GM19043 (cell line): ENCODE data around the gene CD300A.

ENCODE experiments used
- ATAC-seq: cut with Tn5 transposase; IDR thresholded peaks from one replicate; pipeline ENCODE4 v1.9.1; 2021; ENCODE audit warnings: low read depth; ENCODE audit not compliant: unreplicated experiment

Gene CD300A

DNA sequence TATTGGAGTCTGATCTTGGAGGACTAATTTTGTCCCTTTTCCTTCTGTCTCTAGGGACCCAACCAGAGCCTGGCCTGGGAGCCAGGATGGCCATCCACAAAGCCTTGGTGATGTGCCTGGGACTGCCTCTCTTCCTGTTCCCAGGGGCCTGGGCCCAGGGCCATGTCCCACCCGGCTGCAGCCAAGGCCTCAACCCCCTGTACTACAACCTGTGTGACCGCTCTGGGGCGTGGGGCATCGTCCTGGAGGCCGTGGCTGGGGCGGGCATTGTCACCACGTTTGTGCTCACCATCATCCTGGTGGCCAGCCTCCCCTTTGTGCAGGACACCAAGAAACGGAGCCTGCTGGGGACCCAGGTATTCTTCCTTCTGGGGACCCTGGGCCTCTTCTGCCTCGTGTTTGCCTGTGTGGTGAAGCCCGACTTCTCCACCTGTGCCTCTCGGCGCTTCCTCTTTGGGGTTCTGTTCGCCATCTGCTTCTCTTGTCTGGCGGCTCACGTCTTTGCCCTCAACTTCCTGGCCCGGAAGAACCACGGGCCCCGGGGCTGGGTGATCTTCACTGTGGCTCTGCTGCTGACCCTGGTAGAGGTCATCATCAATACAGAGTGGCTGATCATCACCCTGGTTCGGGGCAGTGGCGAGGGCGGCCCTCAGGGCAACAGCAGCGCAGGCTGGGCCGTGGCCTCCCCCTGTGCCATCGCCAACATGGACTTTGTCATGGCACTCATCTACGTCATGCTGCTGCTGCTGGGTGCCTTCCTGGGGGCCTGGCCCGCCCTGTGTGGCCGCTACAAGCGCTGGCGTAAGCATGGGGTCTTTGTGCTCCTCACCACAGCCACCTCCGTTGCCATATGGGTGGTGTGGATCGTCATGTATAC is 26.5 kb upstream of the CD300A start:
- no peak for ATAC-seq

DNA sequence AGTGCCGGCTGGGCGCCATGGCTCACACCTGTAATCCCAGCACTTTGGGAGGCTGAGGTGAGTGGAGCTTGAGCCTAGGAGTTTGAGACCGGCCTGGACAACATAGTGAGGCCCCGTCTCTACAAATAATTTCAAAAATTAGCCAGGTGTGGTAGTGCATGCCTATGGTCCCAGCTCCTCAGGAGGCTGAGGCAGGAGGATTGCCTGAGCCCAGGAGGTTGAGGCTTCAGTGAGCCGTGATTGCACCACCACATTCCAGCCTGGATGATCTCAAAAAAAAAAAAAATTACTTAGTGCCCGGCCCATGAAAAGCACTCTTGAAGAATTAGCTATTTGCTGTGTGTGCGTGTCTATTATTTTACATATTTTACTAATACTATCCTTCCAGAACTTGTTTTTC is 24.9 kb upstream of the CD300A start:
- ATAC-seq = no peak

DNA sequence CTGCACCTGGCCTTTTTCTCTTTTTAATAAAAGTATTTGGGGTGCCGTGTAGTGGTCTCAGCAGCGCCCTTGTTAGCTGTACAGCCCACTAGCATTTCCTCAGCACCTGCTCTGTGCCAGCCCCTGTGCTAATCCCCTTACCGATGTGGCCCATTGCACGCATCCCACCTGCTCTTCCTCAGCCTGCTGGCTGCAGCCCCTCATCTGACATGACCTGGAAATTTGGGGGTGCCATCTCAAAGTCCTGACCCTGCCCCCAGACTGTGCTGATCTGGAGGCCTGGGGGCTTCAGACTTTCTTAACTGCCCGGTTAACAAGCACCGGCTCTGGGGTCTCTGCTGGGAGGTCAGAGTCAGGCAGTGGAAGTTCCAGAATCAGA is 24.2 kb upstream of the CD300A start:
- ATAC-seq = no peak

DNA sequence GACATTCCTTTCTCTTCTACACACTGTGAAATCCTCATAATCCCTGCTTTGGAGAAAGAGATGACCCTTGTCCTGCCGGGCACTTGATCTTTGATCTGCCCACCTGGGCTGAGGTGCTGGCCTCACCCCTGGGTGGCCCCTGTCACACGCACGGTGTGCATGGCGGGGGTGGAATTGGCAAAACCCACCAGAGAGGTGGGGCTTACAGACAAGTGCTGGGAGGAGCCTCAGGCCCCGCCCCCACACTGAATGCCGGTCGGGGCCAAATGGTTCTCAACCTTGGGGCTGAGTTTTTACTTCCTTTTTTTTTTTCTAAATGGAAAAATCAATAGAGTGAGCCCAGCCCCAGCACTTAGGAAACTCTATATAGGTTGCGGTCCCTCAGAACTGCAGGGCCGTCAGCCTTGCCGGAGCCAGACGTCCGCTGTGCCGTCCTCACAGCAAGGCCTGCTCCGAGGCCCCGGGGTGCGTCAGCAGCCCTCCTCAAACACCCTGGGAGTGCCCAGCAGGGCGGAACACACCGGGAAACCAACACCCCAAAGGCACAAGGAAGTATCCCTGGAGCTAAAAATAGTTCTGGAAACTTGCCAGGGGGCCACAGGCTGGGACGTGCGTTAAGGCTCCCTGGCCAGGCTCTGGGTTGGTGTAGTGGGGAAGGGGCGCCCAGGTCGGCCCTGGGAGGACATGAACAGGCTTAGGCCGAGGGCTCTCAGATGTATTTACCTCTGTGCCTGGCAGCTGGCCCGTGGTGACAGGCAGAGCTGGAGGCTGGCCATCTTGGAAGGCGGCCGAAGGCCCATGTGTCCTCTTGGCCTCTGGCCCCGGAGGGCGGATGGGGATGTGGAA is 23.5 kb upstream of the CD300A start:
- ATAC-seq = no peak

DNA sequence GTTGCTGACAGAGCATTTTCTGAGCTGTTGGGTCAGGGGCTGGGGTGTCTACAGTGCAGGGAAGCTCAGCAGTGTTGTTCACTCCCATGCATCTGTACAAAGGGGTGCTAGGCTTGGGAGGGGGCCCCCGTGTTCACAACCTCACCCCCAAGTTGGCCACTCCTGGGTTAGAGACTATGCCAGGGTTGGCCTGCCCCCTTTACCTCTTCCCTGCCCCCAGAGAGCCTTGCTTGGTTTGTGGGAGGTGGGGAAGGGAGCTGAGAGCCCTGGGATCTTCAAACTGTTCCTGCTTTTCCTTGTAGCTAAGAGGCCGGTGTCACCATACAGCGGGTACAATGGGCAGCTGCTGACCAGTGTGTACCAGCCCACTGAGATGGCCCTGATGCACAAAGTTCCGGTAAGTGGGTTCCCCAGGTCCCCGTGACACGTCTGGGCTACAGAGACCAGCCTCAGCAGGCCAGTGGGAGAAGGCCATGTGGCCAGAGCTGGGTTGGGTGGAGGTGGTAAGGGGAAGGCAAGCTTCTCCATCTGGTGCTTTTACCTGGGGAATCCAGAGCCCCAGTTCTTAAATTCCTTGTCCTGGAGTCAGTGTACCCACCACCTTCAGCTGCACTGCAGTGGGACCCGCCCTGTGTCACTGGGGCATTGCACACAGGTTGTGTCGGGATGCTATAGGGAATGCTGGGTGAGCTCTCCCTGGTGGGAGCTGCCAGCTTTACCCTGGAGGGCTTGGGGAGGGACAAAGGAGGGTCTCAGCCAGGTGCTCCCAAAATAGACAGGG is 22.7 kb upstream of the CD300A start:
- ATAC-seq = no peak

DNA sequence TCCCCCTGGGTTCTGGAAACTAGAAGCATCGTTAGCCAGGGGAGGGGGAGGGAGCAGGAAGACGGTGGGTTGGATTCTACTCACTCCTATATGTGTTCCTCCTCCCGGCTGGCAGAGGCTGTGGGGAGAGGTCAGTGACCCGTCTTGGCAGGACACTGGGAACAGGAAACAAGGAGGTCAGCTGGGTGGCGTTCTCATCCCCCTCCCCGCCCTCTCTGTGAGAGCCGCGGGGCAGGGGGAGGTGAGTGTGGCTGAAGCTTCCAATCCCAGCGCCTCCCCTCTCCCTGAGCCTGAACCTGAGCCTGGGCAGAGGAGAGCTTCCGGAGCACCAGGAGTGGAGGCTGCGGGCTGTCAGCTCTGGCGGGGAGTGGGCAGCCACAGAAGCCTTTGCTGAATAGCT is 22.0 kb upstream of the CD300A start:
- ATAC-seq = no peak

DNA sequence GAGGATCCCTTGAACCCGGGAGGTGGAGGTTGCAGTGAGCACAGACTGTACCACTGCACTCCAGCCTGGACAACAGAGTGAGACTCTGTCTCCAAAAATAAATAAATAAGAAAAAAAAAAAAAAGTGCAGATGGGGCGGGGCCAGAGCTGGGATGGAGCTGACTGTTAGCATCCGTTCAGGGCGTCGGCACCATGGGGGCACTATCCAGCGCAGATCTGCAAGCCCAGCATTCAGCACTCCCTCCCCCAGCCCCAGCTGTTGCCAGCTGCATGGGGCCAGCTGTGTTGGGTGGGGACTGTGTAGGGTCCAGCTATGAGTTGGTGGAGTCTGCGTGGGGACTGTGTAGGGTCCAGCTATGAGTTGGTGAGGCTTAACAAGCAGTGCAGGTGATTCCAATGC is 21.3 kb upstream of the CD300A start:
- ATAC-seq = no peak

DNA sequence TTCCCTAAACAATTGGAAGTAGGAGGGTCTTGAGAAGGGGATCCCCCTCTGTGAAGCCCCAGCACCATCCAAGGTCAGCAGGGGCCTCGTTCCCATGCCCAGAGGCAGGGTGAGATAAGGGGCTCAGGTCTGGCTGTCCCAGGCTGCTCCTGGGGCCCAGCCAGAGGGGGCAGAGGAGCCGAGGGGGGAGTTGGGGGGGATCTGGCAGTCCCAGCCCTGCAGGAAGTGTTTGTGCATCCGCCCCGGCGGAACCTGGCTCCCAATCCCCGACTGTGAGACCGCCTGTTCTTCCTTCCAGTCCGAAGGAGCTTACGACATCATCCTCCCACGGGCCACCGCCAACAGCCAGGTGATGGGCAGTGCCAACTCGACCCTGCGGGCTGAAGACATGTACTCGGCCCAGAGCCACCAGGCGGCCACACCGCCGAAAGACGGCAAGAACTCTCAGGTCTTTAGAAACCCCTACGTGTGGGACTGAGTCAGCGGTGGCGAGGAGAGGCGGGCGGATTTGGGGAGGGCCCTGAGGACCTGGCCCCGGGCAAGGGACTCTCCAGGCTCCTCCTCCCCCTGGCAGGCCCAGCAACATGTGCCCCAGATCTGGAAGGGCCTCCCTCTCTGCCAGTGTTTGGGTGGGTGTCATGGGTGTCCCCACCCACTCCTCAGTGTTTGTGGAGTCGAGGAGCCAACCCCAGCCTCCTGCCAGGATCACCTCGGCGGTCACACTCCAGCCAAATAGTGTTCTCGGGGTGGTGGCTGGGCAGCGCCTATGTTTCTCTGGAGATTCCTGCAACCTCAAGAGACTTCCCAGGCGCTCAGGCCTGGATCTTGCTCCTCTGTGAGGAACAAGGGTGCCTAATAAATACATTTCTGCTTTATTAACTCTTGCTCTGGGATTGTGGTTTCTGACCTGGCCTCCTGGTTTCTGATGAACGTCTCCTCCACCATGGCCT is 19.6 kb upstream of the CD300A start:
- peak; percentile 69 for ATAC-seq

DNA sequence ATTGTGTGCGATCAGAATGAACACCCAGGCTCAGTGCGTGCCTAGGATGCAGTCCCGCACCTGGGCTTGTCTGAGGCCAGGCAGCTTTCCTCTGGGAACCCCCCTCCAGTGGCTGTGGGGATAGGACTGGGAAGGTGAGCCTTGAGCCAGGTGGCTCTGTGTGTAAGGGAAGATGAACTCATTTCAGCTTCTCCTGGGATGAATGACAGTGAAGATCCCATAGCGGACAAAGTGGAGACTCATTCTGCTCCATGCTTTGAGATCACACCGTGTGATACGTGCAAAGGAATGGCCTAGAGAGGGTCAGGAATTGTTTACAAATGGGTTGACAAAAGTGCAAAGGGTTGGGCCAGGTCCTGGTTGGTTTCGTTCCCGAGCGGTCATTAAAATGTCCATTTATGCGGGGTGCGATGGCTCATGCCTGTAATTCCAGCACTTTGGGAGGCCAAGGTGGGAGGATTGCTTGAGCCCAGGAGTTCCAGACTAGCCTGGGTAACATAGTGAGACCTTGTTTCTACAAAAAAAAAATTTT is 18.7 kb upstream of the CD300A start:
- no peak for ATAC-seq

DNA sequence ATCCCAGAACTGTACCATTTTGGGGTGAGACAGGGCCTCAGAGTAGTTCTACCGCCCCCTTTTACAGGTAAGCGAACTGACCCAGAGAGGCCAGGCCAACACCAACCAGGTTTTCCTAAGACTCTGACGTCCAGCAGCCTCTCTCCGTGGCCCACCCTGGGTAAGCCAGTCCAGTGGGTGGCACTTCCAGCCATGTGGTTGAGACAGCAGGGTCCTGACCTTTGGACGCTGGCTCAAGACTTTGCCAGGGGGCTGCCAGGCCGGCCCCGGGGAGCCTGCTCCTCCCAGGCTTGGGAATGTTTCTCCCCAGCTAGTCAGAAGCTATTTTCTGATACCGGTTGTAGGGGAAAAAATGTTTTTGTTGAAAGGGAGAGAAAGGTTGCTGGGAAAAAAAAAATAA is 17.7 kb upstream of the CD300A start:
- no peak for ATAC-seq

DNA sequence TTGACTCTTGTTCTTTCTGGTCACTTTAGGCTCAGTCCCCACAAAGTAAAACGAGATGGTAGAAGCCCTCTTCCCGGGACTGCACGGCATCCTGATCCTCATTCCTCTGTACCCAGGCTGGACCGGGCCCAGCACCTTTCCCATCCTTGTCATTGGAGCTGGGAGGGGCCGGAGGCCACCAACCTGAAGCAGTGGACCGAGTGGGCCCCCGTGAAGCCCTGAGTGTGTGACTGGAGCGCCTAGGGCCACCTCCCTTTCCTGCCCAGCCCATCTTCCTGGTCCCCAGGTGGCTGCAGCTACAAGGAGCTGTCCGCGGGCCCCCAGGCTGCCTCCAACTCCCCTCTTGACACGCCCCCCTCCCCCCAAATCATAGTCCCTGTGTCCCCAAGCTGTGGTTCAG is 17.1 kb upstream of the CD300A start:
- ATAC-seq = no peak

DNA sequence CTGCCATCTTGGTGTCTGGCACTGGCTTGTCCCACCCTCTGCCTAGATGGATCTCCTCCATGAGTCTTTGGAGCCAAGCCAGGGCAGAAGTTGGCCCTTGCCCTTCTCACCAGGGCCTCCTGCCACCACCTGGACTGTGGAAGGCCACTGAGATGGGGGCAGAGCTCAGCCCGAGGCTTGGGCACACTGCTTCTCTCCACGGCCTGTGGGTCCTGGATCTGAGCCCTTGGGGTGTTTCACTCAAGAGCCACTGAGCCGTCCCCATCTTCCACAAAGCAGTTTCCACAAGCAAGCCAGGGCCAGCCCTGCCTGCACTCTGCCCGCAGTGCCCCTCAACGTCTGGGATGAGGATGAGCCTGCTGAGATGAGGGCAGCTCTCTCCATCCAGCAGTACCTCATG is 16.7 kb upstream of the CD300A start:
- ATAC-seq = no peak

DNA sequence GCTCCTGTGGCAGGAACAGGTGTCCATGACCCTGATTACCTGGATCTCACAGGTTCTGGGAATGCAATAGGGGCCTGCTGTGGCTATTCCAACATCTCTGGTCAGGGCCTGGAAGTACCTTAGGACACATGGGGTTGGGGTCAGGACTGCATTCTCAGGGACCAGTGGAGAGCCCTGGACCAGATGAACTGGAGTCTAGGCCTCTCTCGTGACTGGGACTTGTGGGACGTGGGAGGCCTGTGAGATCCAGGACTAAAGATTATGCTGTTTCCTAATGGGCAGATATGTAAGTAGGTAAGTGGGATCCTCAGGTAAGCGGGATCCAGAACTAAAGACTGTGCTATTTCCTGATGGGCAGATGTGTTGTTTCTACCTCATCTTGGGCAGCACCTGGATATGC is 16.2 kb upstream of the CD300A start:
- no peak for ATAC-seq

DNA sequence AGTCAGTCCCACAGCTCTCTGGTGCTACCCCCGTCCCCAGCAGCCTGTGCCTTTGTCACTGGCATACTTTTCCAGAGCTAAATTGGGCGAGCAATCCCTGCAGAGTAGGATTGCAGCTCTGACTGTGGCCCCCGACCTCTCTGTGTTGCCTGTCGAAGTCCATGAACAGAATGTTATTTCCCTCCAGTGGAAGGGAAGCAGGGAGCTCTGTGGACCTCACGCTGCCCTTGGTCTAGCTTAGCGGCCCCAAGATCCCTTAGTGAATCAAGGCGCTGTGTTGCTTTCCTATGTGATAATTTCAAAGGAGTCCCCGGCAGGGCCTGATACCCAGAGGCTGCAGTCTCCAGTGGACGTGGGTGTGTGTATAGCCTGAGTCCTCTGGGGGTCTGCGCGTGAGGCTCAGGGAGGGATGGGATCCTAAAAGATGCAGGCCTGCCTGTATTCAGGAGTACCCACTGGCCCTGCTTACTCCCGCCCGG is 15.5 kb upstream of the CD300A start:
- ATAC-seq = no peak

DNA sequence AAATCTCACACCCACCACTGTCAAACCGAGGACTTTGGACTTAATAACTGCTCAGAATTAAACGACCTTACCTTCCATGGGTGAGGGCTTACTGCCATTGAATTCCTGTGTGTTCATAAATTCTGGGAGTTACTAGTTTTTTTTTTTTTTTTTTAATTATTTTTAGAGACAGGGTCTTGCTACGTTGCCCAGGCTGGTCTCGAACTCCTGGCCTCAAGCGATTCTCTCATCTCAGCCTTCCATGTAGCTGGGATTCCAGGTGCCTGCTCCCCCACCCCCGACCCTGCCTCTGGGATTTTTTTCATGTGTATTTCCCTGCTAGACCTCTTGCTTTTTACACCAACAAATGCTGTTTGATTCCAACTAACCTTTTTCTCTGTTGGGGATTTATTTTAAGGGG is 14.9 kb upstream of the CD300A start:
- no peak for ATAC-seq

DNA sequence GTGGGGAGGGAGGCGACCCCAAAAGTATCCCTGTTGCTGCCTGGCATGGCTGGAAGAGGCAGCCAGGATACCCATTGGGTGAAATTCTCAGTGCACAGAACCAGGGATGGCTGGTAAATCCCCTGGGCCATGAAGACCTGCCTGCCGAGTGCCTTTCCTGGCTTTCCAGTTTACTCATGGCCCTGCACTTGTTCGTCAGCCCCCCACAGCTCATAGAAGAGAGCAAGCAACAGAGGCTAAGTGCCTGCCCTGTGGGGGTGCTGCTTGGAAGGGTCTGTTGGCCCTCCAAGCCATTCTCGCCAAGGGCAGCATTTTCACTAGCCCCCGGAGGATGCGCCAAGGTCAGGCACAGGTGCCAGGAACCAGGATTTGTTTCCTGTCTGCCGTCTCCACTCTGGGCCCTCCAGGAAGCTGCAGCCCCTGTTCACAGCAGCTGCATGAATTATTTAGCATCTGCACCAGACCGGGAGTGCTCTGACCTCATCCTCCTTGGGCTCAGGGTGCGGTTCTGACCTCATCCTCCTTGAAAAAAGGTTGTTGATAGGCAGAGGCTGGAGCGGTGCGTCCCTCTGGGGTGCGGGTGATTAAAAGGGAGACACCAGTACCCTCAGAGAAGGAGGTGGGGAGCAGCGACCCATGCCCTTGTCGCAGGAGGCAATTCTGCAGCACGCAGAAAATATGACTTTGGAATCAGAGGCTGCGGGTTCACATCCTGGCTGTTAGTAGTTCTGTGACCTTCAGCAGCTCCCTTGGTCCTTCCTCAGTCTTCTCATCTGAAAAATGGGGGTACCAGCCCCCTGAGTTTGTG is 14.2 kb upstream of the CD300A start:
- no peak for ATAC-seq

DNA sequence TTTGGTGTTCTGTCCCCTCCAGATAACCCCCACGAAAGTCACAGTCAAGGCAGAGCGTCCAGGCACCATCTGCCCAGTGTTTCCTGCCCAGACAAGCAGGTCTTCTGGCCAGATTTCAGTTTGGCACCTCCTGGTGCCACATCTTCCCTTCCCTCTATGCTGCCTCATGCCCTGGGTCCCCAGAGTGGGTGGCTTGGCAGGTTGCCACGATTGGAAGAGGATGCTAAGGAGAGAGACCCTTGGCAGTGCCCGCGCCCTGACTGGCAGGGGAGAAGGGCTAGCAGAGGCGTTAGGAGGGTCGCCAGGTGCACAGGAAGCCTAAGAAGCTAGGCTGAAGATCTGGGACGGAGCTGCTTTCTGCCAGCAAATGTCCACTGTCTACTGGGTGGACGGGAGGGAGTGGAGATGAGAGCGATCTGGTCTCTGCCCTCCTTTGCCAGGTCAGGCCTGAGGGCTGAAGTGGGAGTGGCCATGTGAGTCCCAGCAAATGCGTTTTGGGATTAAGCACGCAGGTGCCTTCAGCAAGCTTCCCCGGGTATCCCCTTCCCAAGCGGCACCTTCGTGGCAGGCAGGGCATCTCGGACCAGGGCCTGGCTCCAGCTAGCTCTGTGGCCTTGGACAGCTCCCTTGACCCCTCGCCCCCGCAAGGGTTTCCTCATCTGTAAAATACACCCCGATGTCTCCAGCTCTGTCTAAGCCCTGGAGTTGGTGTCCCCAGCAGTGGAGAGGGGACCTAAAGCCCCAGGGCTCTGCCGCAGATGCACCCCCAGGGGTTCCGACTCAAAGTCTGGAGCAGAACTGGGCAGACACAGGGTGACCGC is 13.4 kb upstream of the CD300A start:
- no peak for ATAC-seq

DNA sequence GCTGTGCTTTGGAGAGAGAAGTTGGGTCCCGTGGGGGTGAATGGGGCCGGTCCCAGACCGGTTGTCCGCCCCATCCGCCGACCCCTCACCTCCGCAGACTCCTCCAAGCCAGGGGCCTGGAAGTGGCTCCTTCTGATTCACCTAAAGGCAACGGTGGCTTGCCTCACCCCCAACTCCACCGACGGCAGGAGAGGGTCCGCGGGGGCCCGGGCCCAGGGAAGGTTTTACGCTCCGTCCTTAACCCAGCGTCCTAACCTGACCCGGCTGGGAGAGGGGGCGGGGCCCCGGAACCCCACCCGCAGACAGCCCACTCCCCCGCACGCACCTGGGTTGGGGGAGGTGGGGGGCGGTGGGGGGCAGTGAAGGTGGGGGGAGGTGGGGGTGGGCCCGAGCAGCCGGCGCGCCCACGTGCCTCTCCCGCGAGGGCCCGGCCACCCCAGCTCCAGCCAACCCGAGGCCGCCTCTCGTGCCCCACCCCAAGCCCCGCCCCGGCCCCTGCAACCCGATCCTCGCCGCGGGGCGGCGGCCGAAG is 12.7 kb upstream of the CD300A start:
- ATAC-seq = peak; percentile 82
